Loucy (cell line): Measurements from ENCODE around the gene CAMK2D.

ENCODE experiments used
- H2AFZ ChIP-seq: fragments of 200-600 bp; sonication (generic); 2 replicates; pipeline ENCODE4 v1.6.0; 2016; ENCODE audit warnings: antibody characterized with exemption, mild to moderate bottlenecking, low read length, moderate library complexity
- H3F3A ChIP-seq: fragments of 200-600 bp; 2 replicates; pipeline ENCODE4 v1.6.0; 2016; ENCODE audit warnings: antibody characterized with exemption, low read depth, mild to moderate bottlenecking
- H3K27me3 ChIP-seq: fragments of 200-600 bp; sonication (generic); 2 replicates; pipeline ENCODE4 v1.6.1; 2014; ENCODE audit warnings: low read length, mild to moderate bottlenecking; ENCODE audit not compliant: insufficient read depth, poor library complexity, severe bottlenecking
- H3K36me3 ChIP-seq: fragments of 200-600 bp; sonication (generic); 2 replicates; pipeline ENCODE4 v1.6.1; 2016; ENCODE audit warnings: low read length; ENCODE audit not compliant: insufficient read depth
- H3K4me1 ChIP-seq: fragments of 200-600 bp; sonication (generic); 2 replicates; pipeline ENCODE4 v1.5.1; 2014; ENCODE audit warnings: low read length, mild to moderate bottlenecking; ENCODE audit not compliant: insufficient read depth, poor library complexity, severe bottlenecking
- H3K4me2 ChIP-seq: fragments of 200-600 bp; sonication (generic); 2 replicates; pipeline ENCODE4 v1.6.0; 2014; ENCODE audit warnings: antibody characterized with exemption, low read length, low read depth, mild to moderate bottlenecking; ENCODE audit not compliant: poor library complexity, severe bottlenecking
- H3K4me3 ChIP-seq: fragments of 200-600 bp; sonication (generic); 2 replicates; pipeline ENCODE4 v1.5.1; 2014; ENCODE audit warnings: low read length, mild to moderate bottlenecking, mixed read lengths; ENCODE audit not compliant: poor library complexity, severe bottlenecking
- H3K79me2 ChIP-seq: fragments of 200-600 bp; sonication (generic); 2 replicates; pipeline ENCODE4 v1.6.1; 2014; ENCODE audit warnings: low read length; ENCODE audit not compliant: insufficient read depth
- H3K9ac ChIP-seq: fragments of 200-600 bp; sonication (generic); 2 replicates; pipeline ENCODE4 v1.6.0; 2014; ENCODE audit warnings: mild to moderate bottlenecking, low read depth, low read length, moderate library complexity; ENCODE audit not compliant: poor library complexity, severe bottlenecking
- H3K9me2 ChIP-seq: fragments of 200-600 bp; sonication (generic); replicated peaks from 2 replicates; pipeline ENCODE4 v1.6.1; 2016; ENCODE audit warnings: low read depth, low read length, mixed read lengths
- H3K9me3 ChIP-seq: fragments of 200-600 bp; sonication (generic); 2 replicates; pipeline ENCODE4 v1.6.1; 2014; ENCODE audit warnings: mild to moderate bottlenecking, antibody characterized with exemption, low read length, low read depth; ENCODE audit not compliant: insufficient read depth
- H4K20me1 ChIP-seq: fragments of 200-600 bp; sonication (generic); 2 replicates; pipeline ENCODE4 v1.6.0; 2014; ENCODE audit warnings: antibody characterized with exemption, low read length, mild to moderate bottlenecking; ENCODE audit not compliant: insufficient read depth, poor library complexity, severe bottlenecking
- EZH2phosphoT487 ChIP-seq: fragments of 200-600 bp; IDR thresholded peaks from 2 replicates; pipeline ENCODE4 v1.6.1; 2018; ENCODE audit warnings: antibody characterized with exemption, mild to moderate bottlenecking, moderate library complexity, borderline replicate concordance
- TF ChIP-seq, protein P1 (sequence below): fragments of 200-600 bp; sonication (generic); conservative IDR thresholded peaks from 2 replicates; pipeline ENCODE4 v1.5.1; 2014; ENCODE audit warnings: mild to moderate bottlenecking, antibody characterized with exemption, low read length

The CAMK2D gene

DNA sequence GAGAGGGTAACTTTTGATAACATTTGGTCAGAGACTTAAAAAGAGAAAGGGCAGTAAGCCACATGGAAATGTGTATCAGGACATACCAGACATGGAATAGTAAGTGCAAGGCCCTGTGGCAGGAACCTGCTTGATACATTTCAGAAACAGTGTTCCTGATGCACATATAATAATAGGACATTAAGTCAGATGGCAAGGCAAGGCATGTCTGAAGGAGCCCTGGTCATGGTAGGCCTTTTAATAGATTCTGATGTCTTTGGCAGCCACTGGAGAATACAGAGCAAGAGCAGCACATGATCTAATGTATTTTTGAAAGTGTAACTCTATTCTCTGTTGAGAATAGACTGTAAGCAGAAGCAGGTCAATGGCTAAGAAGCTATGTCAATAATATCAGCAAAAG is 279.7 kb downstream of the CAMK2D start:
- Histone ChIP-seq H3K79me2 (no peaks in the 10 kb centered on the region), H3K36me3 (peaks cover 9% of the 10 kb centered on the region; the same call in 1 of the 2 replicates), H3K4me1 (no peaks in the 10 kb centered on the region), H3K4me2 (no peak overlapping the region), H3K9ac (no peak overlapping the region), H2AFZ (no peak overlapping the region), H3F3A (no peaks in the 10 kb centered on the region), H3K27me3 (no peaks in the 10 kb centered on the region), H3K9me3 (peaks cover 3% of the 10 kb centered on the region; the same call in 1 of the 2 replicates), H3K4me3 (no peak overlapping the region), H3K9me2 (no peaks in the 10 kb centered on the region), H4K20me1 (no peaks in the 10 kb centered on the region)
- TF ChIP-seq, protein P1, sequence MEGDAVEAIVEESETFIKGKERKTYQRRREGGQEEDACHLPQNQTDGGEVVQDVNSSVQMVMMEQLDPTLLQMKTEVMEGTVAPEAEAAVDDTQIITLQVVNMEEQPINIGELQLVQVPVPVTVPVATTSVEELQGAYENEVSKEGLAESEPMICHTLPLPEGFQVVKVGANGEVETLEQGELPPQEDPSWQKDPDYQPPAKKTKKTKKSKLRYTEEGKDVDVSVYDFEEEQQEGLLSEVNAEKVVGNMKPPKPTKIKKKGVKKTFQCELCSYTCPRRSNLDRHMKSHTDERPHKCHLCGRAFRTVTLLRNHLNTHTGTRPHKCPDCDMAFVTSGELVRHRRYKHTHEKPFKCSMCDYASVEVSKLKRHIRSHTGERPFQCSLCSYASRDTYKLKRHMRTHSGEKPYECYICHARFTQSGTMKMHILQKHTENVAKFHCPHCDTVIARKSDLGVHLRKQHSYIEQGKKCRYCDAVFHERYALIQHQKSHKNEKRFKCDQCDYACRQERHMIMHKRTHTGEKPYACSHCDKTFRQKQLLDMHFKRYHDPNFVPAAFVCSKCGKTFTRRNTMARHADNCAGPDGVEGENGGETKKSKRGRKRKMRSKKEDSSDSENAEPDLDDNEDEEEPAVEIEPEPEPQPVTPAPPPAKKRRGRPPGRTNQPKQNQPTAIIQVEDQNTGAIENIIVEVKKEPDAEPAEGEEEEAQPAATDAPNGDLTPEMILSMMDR = no peak
- TF ChIP-seq EZH2phosphoT487 = no peak

DNA sequence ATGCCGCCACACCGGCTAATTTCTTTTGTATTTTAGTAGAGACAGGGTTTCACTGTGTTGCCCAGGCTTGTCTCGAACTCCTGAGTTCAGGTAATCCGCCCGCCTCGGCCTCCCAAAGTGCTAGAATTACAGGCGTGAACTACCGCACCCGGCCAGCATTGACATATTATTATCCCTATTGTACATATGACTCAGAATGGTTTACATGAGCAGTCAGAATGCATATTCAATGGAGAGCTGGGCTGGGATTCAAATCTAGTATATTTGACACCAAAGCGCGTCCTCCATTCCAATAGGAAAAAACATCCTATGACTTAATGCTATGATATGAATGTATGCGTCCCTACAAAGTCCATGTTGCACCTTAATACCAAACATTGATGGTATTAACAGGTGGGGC is 281.4 kb downstream of the CAMK2D start:
- Histone ChIP-seq H3K27me3 (no peaks in the 10 kb centered on the region), H3K9ac (no peak overlapping the region), H3K4me2 (no peak overlapping the region), H3K36me3 (peaks cover 9% of the 10 kb centered on the region; the same call in 1 of the 2 replicates), H3F3A (no peaks in the 10 kb centered on the region), H3K79me2 (no peaks in the 10 kb centered on the region), H4K20me1 (no peaks in the 10 kb centered on the region), H3K4me1 (no peaks in the 10 kb centered on the region), H3K9me3 (peaks cover 3% of the 10 kb centered on the region; the same call in 1 of the 2 replicates), H3K4me3 (no peak overlapping the region), H2AFZ (no peak overlapping the region), H3K9me2 (no peaks in the 10 kb centered on the region)
- no peak for TF ChIP-seq EZH2phosphoT487
- TF ChIP-seq, protein P1 = no peak

DNA sequence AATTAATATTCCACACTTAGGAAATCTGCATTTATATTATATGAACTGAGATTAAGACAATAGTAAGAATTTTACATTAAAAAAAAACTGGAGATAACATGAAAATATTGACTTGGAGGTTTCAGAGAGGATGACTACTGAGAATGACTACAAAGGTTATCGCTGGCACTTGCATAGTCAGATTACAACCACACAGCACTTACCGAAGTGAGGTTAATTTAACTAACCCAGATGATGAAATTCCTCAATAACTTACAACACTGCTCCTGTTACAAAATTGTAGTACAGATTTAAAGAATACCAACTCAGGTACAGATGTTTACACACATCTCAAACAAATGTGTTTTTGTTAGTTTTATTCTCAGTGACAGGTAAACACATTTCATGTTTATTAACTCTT is 283.5 kb downstream of the CAMK2D start:
- no peaks in the 10 kb centered on the region for H3K9me2 ChIP-seq
- TF ChIP-seq, protein P1 = no peak
- no peak for TF ChIP-seq EZH2phosphoT487
- H3K36me3 ChIP-seq = peaks cover 9% of the 10 kb centered on the region; the same call in 1 of the 2 replicates
- H3F3A ChIP-seq = no peaks in the 10 kb centered on the region
- no peak overlapping the region for H3K4me2 ChIP-seq
- no peaks in the 10 kb centered on the region for H3K79me2 ChIP-seq
- no peak overlapping the region for H3K4me3 ChIP-seq
- peaks cover 3% of the 10 kb centered on the region; the same call in 1 of the 2 replicates for H3K9me3 ChIP-seq
- no peak overlapping the region for H3K9ac ChIP-seq
- H3K27me3 ChIP-seq = no peaks in the 10 kb centered on the region
- H3K4me1 ChIP-seq = no peaks in the 10 kb centered on the region
- no peaks in the 10 kb centered on the region for H4K20me1 ChIP-seq
- H2AFZ ChIP-seq = no peak overlapping the region
